ENCODE data around the gene USF1.
"Not testable (repeated sequence)": the region's sequence is repeated elsewhere in the genome, so short reads cannot be mapped to it uniquely, and the experiment has no call there.

DNA sequence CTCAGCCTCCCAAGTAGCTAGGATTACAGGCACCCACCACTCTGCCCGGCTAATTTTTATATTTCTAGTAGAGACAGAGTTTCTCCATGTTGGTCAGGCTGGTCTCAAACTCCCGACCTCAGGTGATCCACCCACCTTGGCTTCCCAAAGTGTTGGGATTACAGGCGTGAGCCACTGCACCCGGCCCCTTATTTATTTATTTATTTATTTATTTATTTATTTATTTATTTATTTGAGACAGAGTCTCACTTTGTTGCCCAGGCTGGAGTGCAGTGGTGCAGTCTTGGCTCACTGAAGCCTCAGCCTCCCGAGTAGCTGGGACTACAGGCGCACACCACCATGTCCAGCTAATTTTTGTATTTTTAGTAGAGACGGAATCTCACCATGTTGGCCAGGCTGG, 19.9 kb upstream of the USF1 start:
- TF ChIP-seq, protein P1, sequence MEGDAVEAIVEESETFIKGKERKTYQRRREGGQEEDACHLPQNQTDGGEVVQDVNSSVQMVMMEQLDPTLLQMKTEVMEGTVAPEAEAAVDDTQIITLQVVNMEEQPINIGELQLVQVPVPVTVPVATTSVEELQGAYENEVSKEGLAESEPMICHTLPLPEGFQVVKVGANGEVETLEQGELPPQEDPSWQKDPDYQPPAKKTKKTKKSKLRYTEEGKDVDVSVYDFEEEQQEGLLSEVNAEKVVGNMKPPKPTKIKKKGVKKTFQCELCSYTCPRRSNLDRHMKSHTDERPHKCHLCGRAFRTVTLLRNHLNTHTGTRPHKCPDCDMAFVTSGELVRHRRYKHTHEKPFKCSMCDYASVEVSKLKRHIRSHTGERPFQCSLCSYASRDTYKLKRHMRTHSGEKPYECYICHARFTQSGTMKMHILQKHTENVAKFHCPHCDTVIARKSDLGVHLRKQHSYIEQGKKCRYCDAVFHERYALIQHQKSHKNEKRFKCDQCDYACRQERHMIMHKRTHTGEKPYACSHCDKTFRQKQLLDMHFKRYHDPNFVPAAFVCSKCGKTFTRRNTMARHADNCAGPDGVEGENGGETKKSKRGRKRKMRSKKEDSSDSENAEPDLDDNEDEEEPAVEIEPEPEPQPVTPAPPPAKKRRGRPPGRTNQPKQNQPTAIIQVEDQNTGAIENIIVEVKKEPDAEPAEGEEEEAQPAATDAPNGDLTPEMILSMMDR (optimal IDR thresholded peaks at IDR 0.05 in 1 of 3, IDR thresholded peaks at IDR 0.05 in 1 of 3, conservative IDR thresholded peaks at IDR 0.05 in 1 of 3; ENCODE audit: extremely low read depth in 1 of 3, insufficient read depth in 2 of 3, low read length in 3 of 3) = not testable (repeated sequence)
- TF ChIP-seq EZH2 (IDR thresholded peaks at IDR 0.05; ENCODE audit: low read length) = not testable (repeated sequence)

Data from keratinocyte (primary cell).